ENCODE results near the gene AUNIP. TPM values are rescaled to one million over a fixed set of nuclear protein-coding genes. Genes with fewer than 3 reads are reported as not detected.
A peak's percentile ranks its signal among the peaks of the same experiment; 100 is the strongest.

Gene AUNIP
- total RNA-seq, 1 donor from 2014 or later = 1.9 TPM

DNA sequence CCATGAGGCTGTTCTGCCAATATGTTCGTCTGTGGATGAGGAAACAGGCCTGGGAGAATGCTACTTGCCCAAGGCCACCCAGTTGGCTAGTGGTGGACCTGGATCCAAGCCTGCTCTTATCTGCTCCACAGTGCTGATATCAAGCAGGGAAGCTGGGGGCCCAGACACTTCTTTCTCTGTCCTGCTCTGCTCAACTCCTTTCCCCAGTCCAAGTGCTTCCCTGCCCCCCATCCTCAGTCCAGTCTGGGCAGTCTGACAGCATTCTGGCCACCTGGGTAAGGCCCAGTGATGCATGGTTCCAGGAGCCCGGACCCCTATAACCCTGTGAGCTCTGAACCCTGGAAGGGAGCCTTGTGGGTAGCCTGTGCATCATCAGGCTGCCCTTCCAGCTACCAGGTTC lies 20.4 kb upstream of the AUNIP start:
- no peak overlapping the region for H3K4me3 Mint-ChIP-seq (ENCODE audit: unreplicated experiment)
- H3K4me1 Mint-ChIP-seq (ENCODE audit: unreplicated experiment) = peaks cover 11% of the 10 kb centered on the region
- TF ChIP-seq, protein P1, sequence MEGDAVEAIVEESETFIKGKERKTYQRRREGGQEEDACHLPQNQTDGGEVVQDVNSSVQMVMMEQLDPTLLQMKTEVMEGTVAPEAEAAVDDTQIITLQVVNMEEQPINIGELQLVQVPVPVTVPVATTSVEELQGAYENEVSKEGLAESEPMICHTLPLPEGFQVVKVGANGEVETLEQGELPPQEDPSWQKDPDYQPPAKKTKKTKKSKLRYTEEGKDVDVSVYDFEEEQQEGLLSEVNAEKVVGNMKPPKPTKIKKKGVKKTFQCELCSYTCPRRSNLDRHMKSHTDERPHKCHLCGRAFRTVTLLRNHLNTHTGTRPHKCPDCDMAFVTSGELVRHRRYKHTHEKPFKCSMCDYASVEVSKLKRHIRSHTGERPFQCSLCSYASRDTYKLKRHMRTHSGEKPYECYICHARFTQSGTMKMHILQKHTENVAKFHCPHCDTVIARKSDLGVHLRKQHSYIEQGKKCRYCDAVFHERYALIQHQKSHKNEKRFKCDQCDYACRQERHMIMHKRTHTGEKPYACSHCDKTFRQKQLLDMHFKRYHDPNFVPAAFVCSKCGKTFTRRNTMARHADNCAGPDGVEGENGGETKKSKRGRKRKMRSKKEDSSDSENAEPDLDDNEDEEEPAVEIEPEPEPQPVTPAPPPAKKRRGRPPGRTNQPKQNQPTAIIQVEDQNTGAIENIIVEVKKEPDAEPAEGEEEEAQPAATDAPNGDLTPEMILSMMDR (IDR thresholded peaks at IDR 0.05) = no peak
- H3K36me3 Mint-ChIP-seq (ENCODE audit: unreplicated experiment) = no peaks in the 10 kb centered on the region
- no peaks in the 10 kb centered on the region for H3K27me3 Mint-ChIP-seq (ENCODE audit: unreplicated experiment)
- DNase-seq (ENCODE audit: extremely low spot score, unreplicated experiment) = no peak
- no peaks in the 10 kb centered on the region for H3K9me3 Mint-ChIP-seq (ENCODE audit: unreplicated experiment)
- no peak overlapping the region for H3K27ac Mint-ChIP-seq (ENCODE audit: unreplicated experiment)

DNA sequence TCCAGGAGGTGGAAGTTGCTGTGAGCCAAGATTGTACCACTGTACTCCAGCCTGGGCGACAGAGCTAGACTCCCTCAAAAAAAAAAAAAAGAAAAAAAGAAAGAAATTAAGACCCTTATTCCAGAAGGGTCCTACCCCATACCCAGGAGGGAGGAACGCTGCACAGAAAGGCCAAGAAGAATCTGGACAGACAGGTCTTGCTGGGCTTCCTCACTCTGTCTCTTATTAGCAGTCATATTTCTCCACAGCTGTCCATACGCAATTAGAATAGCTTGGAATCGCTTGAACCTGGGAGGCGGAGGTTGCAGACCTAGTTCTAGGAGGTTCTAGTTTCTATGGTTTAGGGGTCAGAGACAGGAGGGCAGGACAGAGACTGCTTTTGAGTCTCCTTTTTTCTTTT lies 19.4 kb upstream of the AUNIP start:
- H3K4me3 Mint-ChIP-seq (ENCODE audit: unreplicated experiment) = no peak overlapping the region
- H3K27me3 Mint-ChIP-seq (ENCODE audit: unreplicated experiment) = no peaks in the 10 kb centered on the region
- H3K4me1 Mint-ChIP-seq (ENCODE audit: unreplicated experiment) = peaks cover 14% of the 10 kb centered on the region
- H3K9me3 Mint-ChIP-seq (ENCODE audit: unreplicated experiment) = no peaks in the 10 kb centered on the region
- no peak for DNase-seq (ENCODE audit: extremely low spot score, unreplicated experiment)
- TF ChIP-seq, protein P1 (IDR thresholded peaks at IDR 0.05) = no peak
- no peaks in the 10 kb centered on the region for H3K36me3 Mint-ChIP-seq (ENCODE audit: unreplicated experiment)
- no peak overlapping the region for H3K27ac Mint-ChIP-seq (ENCODE audit: unreplicated experiment)

DNA sequence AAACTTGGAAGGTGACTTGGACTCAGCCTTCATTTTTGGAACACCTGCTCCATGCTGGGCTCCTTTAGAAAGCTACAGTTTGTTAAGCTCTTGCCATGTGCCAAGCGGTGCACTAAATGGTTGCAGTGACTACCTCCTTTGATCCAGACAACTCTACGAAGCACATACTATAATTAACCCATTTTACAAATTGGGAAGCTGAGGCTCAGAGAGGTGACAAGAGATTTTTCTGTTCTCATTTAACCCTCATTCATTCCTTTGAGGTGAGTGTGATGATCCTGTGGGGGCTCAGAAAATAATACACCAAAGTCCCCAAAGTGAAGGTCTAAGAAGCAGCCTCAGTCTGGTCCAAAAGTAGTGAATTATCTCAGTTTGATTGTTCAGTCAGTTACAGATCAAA lies 17.9 kb upstream of the AUNIP start:
- peaks cover 18% of the 10 kb centered on the region for H3K4me1 Mint-ChIP-seq (ENCODE audit: unreplicated experiment)
- no peaks in the 10 kb centered on the region for H3K27me3 Mint-ChIP-seq (ENCODE audit: unreplicated experiment)
- H3K36me3 Mint-ChIP-seq (ENCODE audit: unreplicated experiment) = no peaks in the 10 kb centered on the region
- TF ChIP-seq, protein P1 (IDR thresholded peaks at IDR 0.05) = no peak
- no peaks in the 10 kb centered on the region for H3K9me3 Mint-ChIP-seq (ENCODE audit: unreplicated experiment)
- H3K4me3 Mint-ChIP-seq (ENCODE audit: unreplicated experiment) = no peak overlapping the region
- no peak overlapping the region for H3K27ac Mint-ChIP-seq (ENCODE audit: unreplicated experiment)
- no peak for DNase-seq (ENCODE audit: extremely low spot score, unreplicated experiment)

DNA sequence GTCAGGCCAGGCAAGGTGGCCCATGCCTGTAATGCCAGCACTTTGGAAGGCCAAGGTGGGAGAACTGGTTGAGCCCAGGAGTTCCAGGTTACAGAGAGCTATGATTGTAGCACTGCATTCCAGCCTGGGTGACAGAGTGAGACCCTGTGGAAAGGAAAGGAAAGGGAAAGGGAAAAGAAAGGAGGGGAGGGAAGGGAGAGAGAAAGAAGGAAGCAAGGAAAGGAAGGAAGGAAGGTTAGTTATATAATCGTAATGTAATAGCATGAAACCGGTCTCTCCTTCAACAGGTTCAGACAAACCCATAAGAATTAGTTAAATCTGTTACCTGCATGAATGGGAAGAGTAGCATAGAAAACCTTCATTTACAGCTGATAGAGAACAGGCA lies 17.4 kb upstream of the AUNIP start:
- H3K4me3 Mint-ChIP-seq (ENCODE audit: unreplicated experiment) = no peak overlapping the region
- no peaks in the 10 kb centered on the region for H3K9me3 Mint-ChIP-seq (ENCODE audit: unreplicated experiment)
- H3K27me3 Mint-ChIP-seq (ENCODE audit: unreplicated experiment) = no peaks in the 10 kb centered on the region
- TF ChIP-seq, protein P1 (IDR thresholded peaks at IDR 0.05) = no peak
- peaks cover 18% of the 10 kb centered on the region for H3K4me1 Mint-ChIP-seq (ENCODE audit: unreplicated experiment)
- no peaks in the 10 kb centered on the region for H3K36me3 Mint-ChIP-seq (ENCODE audit: unreplicated experiment)
- H3K27ac Mint-ChIP-seq (ENCODE audit: unreplicated experiment) = peak overlapping the region; percentile 64
- DNase-seq (ENCODE audit: extremely low spot score, unreplicated experiment) = no peak

DNA sequence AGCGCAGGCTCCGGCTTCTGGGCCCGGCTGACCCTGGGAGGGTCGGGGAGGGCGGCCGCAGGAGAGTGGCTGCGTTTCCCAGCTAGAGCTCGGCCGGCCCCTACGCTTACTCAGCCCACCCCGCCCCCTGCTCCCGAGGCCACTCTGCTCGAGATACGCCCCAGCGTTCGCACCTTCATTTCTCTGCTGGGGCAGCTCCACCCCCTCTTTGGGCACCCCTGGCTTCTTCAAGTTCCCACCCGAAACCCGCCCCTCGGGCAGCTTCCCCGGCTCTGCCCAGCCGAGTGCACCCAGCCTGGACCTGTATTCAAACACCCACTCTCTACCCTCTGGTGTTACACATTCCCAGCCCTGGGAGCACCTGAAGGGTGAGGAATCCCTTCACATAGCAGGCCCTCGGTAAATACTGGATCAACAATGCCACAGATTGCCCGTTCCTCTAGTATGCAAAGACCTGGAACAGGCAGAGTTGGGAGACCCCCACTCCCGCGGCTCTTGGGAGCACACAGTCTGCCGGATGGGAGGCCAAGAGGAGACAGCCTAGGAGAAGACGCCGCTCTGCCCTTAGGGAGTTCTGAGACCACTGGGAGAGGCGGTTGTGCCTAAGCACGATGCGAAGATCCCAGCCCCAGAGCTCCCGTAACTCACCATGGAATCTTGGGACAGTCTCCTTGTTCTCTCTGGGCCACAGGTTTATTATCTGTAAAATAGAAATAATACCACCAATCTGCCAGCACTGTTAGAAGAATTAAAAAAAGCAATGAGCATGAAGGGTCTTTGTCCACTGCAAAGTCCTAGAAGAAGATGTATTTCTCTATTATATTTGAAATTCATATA lies 16.8 kb upstream of the AUNIP start:
- no peak for DNase-seq (ENCODE audit: extremely low spot score, unreplicated experiment)
- peak overlapping the region; percentile 64 for H3K27ac Mint-ChIP-seq (ENCODE audit: unreplicated experiment)
- no peaks in the 10 kb centered on the region for H3K9me3 Mint-ChIP-seq (ENCODE audit: unreplicated experiment)
- peak overlapping the region; percentile 70 for H3K4me3 Mint-ChIP-seq (ENCODE audit: unreplicated experiment)
- peaks cover 19% of the 10 kb centered on the region for H3K4me1 Mint-ChIP-seq (ENCODE audit: unreplicated experiment)
- no peaks in the 10 kb centered on the region for H3K27me3 Mint-ChIP-seq (ENCODE audit: unreplicated experiment)
- TF ChIP-seq, protein P1 (IDR thresholded peaks at IDR 0.05) = no peak
- H3K36me3 Mint-ChIP-seq (ENCODE audit: unreplicated experiment) = no peaks in the 10 kb centered on the region
